GM12891 (cell line): ENCODE data around the gene OTC.

ENCODE experiments used
- POLR2A ChIP-seq: IDR thresholded peaks from 2 replicates; pipeline ENCODE4 v1.6.1; 2011; ENCODE audit warnings: low read depth, low read length, control low read depth
- POLR2AphosphoS5 ChIP-seq: IDR thresholded peaks from 2 replicates; pipeline ENCODE4 v1.6.1; 2011; ENCODE audit warnings: low read depth, low read length, control low read depth
- SPI1 ChIP-seq: IDR thresholded peaks from 2 replicates; pipeline ENCODE4 v1.6.1; 2011; ENCODE audit warnings: low read depth, low read length, control low read depth

- TF ChIP-seq POLR2A (no peak), SPI1 (no peak), POLR2AphosphoS5 (no peak)
These were observed 22.0 kb downstream of the OTC start for GRCh38 chrX:38374431-38374830.
